ENCODE data around the gene SLC6A18. TPM values are rescaled to one million over a fixed set of nuclear protein-coding genes. Genes with fewer than 3 reads are reported as not detected.
A peak's percentile ranks its signal among the peaks of the same experiment; 100 is the strongest.

Gene SLC6A18
- total and polyA plus RNA-seq, 2 of the 4 experiments (the other 2 are of a cell fraction) = not detected

- no peaks in the 10 kb centered on the region for H3K36me3 ChIP-seq (ENCODE audit: control insufficient read depth, insufficient read depth, low read length)
- H3K4me3 ChIP-seq (ENCODE audit: insufficient read depth, low read depth, low read length) = no peak overlapping the region
- 83% methylated on average over 8 of the region's 9 CpGs; no CpG with 5 or more reads in 1 of the 2 experiments for WGBS, 2 experiments (ENCODE audit: extremely low coverage in 2 of 2, insufficient read length in 1 of 2)
- no peak overlapping the region for H2BK120ac ChIP-seq (ENCODE audit: low read depth, low read length)
- no peak overlapping the region for H4K91ac ChIP-seq (ENCODE audit: insufficient read depth, low read depth, low read length)
- no peak overlapping the region for H3K27ac ChIP-seq (ENCODE audit: insufficient read depth, low read length)
- TF ChIP-seq SMC3 (IDR thresholded peaks at IDR 0.05; ENCODE audit: low read depth, low read length) (no peak), NFE2L2 (IDR thresholded peaks at IDR 0.05; ENCODE audit: low read depth, low read length) (no peak), ELK1 (IDR thresholded peaks at IDR 0.05; ENCODE audit: borderline replicate concordance, low read depth, low read length) (no peak)
- no TSS peak for BruUV-seq (replicated peaks)
- no peak overlapping the region for H2AK5ac ChIP-seq (ENCODE audit: low read depth, low read length)
- H2AK9ac ChIP-seq (replicated peaks; ENCODE audit: low read depth, low read length, poor library complexity) = no peak overlapping the region
- no peak overlapping the region for H4K8ac ChIP-seq (ENCODE audit: low read depth in 2 of 2, low read length in 2 of 2)
- H3K9ac ChIP-seq (ENCODE audit: low read depth, low read length) = no peak overlapping the region
- H4K20me1 ChIP-seq (ENCODE audit: insufficient read depth, low read length) = no peaks in the 10 kb centered on the region
- DNase-seq (no peak), ATAC-seq (ENCODE audit: low read depth) (no peak)
- no peak overlapping the region for H4K5ac ChIP-seq (ENCODE audit: low read depth, low read length)
- no peak overlapping the region for H2BK5ac ChIP-seq (ENCODE audit: low read depth, low read length, poor library complexity, severe bottlenecking)
- no peak overlapping the region for H3K4ac ChIP-seq (ENCODE audit: low read depth, low read length)
- in situ Hi-C loops (cut with MboI; ENCODE audit: low sequenced_read_pairs) = no loop called here
- H3K18ac ChIP-seq (ENCODE audit: low read depth, low read length) = no peak overlapping the region
- dilution Hi-C loops (cut with HindIII; ENCODE audit: low sequenced_read_pairs, unreplicated experiment) = no loop called here
- peak overlapping the region; percentile 43 for H2AFZ ChIP-seq (replicated peaks; ENCODE audit: low read length, poor library complexity)
- H3K9me3 ChIP-seq (ENCODE audit: control insufficient read depth, insufficient read depth, low read length) = peaks cover 16% of the 10 kb centered on the region
- no peak overlapping the region for H2BK20ac ChIP-seq (ENCODE audit: low read depth, low read length)
- H3K9me1 ChIP-seq (ENCODE audit: insufficient read depth, low read length) = peaks cover 6% of the 10 kb centered on the region; the same call in 1 of the 2 replicates
- CTCF ChIA-PET = no interaction called here
- H3K79me1 ChIP-seq (ENCODE audit: low read depth in 1 of 2, low read length in 2 of 2) = no peaks in the 10 kb centered on the region
- H2BK15ac ChIP-seq (ENCODE audit: low read depth, low read length) = no peak overlapping the region
- H3K27me3 ChIP-seq (ENCODE audit: control insufficient read depth, insufficient read depth, low read length) = peaks cover 10% of the 10 kb centered on the region; the same call in 1 of the 2 replicates
- intact Hi-C loops (cut with micrococcal nuclease) = no loop called here
- no peak overlapping the region for H3K23ac ChIP-seq (ENCODE audit: low read depth, low read length)
- H3K56ac ChIP-seq (ENCODE audit: extremely low read depth, insufficient read depth, low read length) = no peak overlapping the region
- H3K4me1 ChIP-seq (ENCODE audit: control insufficient read depth, insufficient read depth, low read length) = no peaks in the 10 kb centered on the region
- POLR2A ChIA-PET (ENCODE audit: unreplicated experiment) = no interaction called here
- no peak overlapping the region for H3K4me2 ChIP-seq (ENCODE audit: low read depth, low read length)
- no peak overlapping the region for H3K14ac ChIP-seq (replicated peaks; ENCODE audit: low read depth, low read length)
Observed at GRCh38 chr5:1211701-1212100, 13.5 kb upstream of the SLC6A18 start.
